Transverse colon (tissue), 4 donors: ENCODE measurements around the gene CCNC. TPM values are rescaled to one million over a fixed set of nuclear protein-coding genes. Genes with fewer than 3 reads are reported as not detected.

Source experiments
- DNase-seq: peaks from one replicate; pipeline ENCODE4 v3.0.0-alpha.2; 2019
- H3K27ac ChIP-seq, 4 donors: fragments of 200-600 bp; sonication (generic); 2 replicates each; pipeline ENCODE4 v1.5.1; 2016 to 2018; ENCODE audit warnings: inconsistent platforms in 4 of 4
- H3K27me3 ChIP-seq: fragments of 200-600 bp; sonication (generic); 2 replicates; pipeline ENCODE4 v1.5.1; 2017; ENCODE audit warnings: inconsistent platforms
- H3K36me3 ChIP-seq, 4 donors: fragments of 200-600 bp; sonication (generic); 2 replicates each; pipeline ENCODE4 v1.5.1; 2017 to 2019; ENCODE audit warnings: inconsistent platforms in 4 of 4
- H3K4me1 ChIP-seq, 4 donors: fragments of 200-600 bp; sonication (generic); 2 replicates each; pipeline ENCODE4 v1.5.1; 2017 to 2020; ENCODE audit warnings: inconsistent platforms in 4 of 4
- H3K4me3 ChIP-seq, 4 donors: fragments of 200-600 bp; sonication (generic); 1 replicate in 1 of 4; 2 replicates in 3 of 4; pipeline versions ENCODE4 v1.5.1 to v1.6.1; 2017 to 2019; ENCODE audit warnings: inconsistent platforms in 4 of 4
- H3K9me3 ChIP-seq, 2 donors: fragments of 200-600 bp; sonication (generic); 2 replicates each; pipeline ENCODE4 v1.5.1; 2017 to 2019; ENCODE audit warnings: inconsistent platforms in 2 of 2
- EP300 ChIP-seq: sonication (generic); formaldehyde crosslinking; IDR thresholded peaks from one replicate; pipeline ENCODE4 v1.6.1; 2017; ENCODE audit warnings: antibody characterized with exemption, low read depth
- POLR2A ChIP-seq: fragments of 450-650 bp; IDR thresholded peaks from one replicate; pipeline ENCODE4 v1.6.1; 2016; ENCODE audit warnings: antibody characterized with exemption, mild to moderate bottlenecking, moderate library complexity
- POLR2AphosphoS5 ChIP-seq, 3 donors: sonication (generic); formaldehyde crosslinking; IDR thresholded peaks; one replicate each; pipeline ENCODE4 v1.6.1; 2016; ENCODE audit warnings: antibody characterized with exemption in 3 of 3
- WGBS, 2 donors: methylation state at CpG; one replicate each; pipeline ENCODE4 v1.1.5; 2018; ENCODE audit warnings: low coverage in 1 of 2; 5-methylcytosine and 5-hydroxymethylcytosine counted together
- in situ Hi-C, 4 donors: fragments of 200-750 bp; cut with MboI; loops; one replicate each; pipeline versions ENCODE4 v1.15.0 to v1.15.1; 2017; ENCODE audit warnings: low sequenced_read_pairs in 3 of 4, low pct_ligation_motif_present in 1 of 4, low pct_unique_long_range_greater_than_20kb in 1 of 4
- intact Hi-C: fragments of 100-400 bp; cut with DNase I; formaldehyde crosslinking; loops from one replicate; pipeline ENCODE4 v1.15.1; 2023; ENCODE audit warnings: low total_unique reads
- total RNA-seq, 4 donors: library from RNA; depleted of rRNA; stranded (reverse); fragments of >200 nt; gene quantifications; one replicate each; pipeline ENCODE4 v1.1.0, GENCODE V29; 2016
- TF ChIP-seq, protein P1 (sequence below), 5 experiments: fragments of 200-600 bp in 3 of 5; fragments of 450-650 bp in 2 of 5; sonication (generic) in 3 of 5; IDR thresholded peaks; 1 replicate in 2 of 5; 2 replicates in 3 of 5; pipeline ENCODE4 v1.5.1; 2016 to 2017; ENCODE audit warnings: antibody characterized with exemption in 5 of 5, inconsistent platforms in 3 of 5, mild to moderate bottlenecking in 2 of 5, moderate library complexity in 1 of 5

The CCNC gene
- total RNA-seq, 4 donors from 2014 or later = 47.0 to 104 (median 63.6) TPM

DNA sequence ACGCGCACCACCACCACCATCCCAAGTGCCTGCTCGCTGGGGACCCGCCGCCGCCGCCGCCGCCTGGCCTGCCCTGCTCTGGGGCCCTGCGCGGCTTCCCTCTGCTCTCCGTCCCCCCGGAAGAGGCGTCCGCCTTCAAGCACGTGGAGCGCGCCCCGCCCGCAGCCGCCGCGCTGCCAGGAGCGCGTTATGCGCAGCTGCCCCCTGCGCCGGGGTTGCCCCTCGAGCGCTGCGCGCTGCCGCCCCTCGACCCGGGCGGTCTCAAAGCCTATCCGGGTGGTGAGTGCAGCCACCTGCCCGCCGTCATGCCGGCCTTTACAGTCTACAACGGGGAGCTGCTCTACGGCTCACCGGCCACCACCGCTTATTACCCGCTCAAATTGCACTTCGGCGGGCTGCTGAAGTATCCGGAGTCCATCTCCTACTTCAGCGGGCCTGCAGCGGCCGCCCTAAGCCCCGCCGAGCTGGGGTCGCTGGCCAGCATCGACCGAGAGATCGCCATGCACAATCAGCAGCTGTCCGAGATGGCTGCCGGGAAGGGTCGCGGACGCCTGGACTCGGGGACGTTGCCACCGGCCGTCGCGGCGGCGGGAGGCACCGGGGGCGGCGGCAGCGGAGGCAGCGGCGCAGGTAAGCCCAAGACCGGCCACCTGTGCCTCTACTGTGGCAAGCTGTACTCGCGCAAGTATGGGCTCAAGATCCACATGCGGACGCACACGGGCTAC lies 45.4 kb upstream of the CCNC start:
- H3K27me3 ChIP-seq = peaks cover 100% of the 10 kb centered on the region
- no peaks in the 10 kb centered on the region for H3K36me3 ChIP-seq
- no peak overlapping the region for H3K27ac ChIP-seq
- in situ Hi-C loops = no loop called here
- H3K4me1 ChIP-seq = peaks cover 10 to 25% (median 22%) of the 10 kb centered on the region in 4 donors
- intact Hi-C loops = no loop called here
- WGBS, 2 donors = 9% methylated on average over 30 of the region's 82 CpGs; no CpG with 5 or more reads in 1 of the 2 donors
- DNase-seq = no peak
- no peaks in the 10 kb centered on the region for H3K9me3 ChIP-seq
- H3K4me3 ChIP-seq = peak overlapping the region; percentile 8 to 48 (median 36)
- TF ChIP-seq POLR2AphosphoS5 (IDR thresholded peaks at IDR 0.05) (no peak), EP300 (no peak), POLR2A (no peak)
- TF ChIP-seq, protein P1, sequence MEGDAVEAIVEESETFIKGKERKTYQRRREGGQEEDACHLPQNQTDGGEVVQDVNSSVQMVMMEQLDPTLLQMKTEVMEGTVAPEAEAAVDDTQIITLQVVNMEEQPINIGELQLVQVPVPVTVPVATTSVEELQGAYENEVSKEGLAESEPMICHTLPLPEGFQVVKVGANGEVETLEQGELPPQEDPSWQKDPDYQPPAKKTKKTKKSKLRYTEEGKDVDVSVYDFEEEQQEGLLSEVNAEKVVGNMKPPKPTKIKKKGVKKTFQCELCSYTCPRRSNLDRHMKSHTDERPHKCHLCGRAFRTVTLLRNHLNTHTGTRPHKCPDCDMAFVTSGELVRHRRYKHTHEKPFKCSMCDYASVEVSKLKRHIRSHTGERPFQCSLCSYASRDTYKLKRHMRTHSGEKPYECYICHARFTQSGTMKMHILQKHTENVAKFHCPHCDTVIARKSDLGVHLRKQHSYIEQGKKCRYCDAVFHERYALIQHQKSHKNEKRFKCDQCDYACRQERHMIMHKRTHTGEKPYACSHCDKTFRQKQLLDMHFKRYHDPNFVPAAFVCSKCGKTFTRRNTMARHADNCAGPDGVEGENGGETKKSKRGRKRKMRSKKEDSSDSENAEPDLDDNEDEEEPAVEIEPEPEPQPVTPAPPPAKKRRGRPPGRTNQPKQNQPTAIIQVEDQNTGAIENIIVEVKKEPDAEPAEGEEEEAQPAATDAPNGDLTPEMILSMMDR (IDR thresholded peaks at IDR 0.05) = no peak

DNA sequence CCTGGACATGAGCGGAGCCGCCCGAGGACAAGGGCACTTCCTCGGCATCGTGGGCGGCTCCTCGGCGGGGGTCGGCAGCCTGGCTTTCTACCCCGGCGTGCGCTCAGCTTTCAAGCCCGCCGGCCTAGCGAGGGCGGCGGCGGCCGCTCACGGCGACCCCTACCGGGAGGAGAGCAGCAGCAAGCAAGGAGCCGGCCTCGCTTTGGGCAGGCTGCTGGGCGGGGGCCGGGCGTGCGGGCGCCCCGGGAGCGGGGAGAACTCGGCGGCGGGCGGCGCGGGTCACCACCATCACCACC lies 44.9 kb upstream of the CCNC start:
- WGBS, 2 donors = 1% methylated on average over 14 of the region's 37 CpGs; no CpG with 5 or more reads in 1 of the 2 donors
- peak; percentile 38 for DNase-seq
- peaks cover 100% of the 10 kb centered on the region for H3K27me3 ChIP-seq
- H3K27ac ChIP-seq = no peak overlapping the region
- TF ChIP-seq, protein P1 (IDR thresholded peaks at IDR 0.05) = peak in 2 of 5 experiments; percentile 33 to 38
- TF ChIP-seq POLR2A (no peak), EP300 (no peak)
- H3K9me3 ChIP-seq = no peaks in the 10 kb centered on the region
- peaks cover 10 to 25% (median 22%) of the 10 kb centered on the region in 4 donors for H3K4me1 ChIP-seq
- in situ Hi-C loops (no loop called here), intact Hi-C loops (no loop called here)
- H3K36me3 ChIP-seq = no peaks in the 10 kb centered on the region
- peak overlapping the region; percentile 8 to 48 (median 36) for H3K4me3 ChIP-seq

DNA sequence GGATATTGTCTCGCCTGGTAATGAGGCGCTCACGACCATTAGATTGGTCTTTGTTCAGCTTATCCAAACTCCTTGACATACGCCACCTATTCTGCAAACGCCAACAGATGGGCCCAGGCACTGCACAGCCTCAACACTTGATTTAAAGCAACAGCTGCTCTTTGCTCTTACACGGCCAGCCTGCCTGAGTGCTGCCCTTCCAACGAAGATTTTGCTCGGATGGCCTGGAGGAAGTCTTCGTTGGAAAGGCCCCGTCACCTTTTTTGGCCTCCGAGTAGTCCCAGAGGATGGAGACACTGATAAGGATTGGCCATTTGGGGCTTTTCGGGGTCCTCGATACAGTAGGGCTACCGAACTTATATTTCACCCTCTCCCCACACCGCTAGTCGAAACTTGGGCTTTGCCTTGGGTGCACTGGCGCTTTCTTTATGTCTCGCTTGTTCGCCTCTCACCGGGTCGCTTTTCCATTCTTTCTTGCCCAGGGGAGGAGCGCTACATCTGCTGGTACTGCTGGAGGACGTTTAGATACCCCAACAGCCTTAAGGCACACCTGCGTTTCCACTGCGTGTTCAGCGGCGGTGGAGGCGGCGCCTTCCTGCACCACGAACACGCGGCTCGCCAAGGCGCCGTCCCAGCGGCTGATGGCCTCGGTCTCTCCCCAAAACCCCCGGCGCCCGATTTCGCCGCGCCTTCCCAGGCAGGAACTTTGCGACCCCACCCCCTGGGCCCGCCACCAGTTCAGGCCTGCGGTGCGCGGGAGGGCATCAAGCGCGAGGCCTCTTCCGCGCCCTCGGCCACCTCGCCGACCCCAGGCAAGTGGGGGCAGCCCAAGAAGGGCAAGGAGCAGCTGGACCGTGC lies 44.3 kb upstream of the CCNC start:
- Histone ChIP-seq H3K9me3 (no peaks in the 10 kb centered on the region), H3K27ac (no peak overlapping the region), H3K36me3 (no peaks in the 10 kb centered on the region), H3K4me1 (peaks cover 10 to 25% (median 22%) of the 10 kb centered on the region in 4 donors), H3K27me3 (peaks cover 100% of the 10 kb centered on the region), H3K4me3 (peak overlapping the region; percentile 8 to 48 (median 36))
- DNase-seq = no peak
- in situ Hi-C loops = no loop called here
- TF ChIP-seq POLR2AphosphoS5 (IDR thresholded peaks at IDR 0.05) (no peak), EP300 (no peak), POLR2A (no peak)
- TF ChIP-seq, protein P1 (IDR thresholded peaks at IDR 0.05) = no peak
- WGBS, 2 donors = 26% methylated on average over 5 to 56 of the region's 56 CpGs
- intact Hi-C loops = no loop called here

DNA sequence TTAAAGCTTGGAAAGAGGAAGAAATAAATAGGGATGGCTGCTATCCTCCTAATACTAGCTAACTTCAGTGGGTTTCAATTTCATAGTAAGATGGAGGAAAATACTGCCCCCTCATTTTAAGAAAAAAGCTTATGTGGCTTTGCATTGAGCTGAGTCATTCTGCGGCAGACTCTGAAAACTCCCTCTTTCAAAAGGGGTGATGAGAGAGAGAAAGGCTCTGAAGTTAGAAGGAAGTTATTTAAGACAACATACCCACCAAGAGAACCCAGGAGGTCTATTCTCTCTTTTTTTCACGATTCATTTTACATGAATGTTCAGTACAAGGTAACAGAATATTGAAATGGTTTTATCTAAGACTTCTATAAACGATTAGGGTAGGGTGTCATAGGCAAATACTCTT lies 42.7 kb upstream of the CCNC start:
- Histone ChIP-seq H3K4me1 (peaks cover 10 to 29% (median 24%) of the 10 kb centered on the region in 4 donors), H3K36me3 (no peaks in the 10 kb centered on the region), H3K27ac (no peak overlapping the region), H3K9me3 (no peaks in the 10 kb centered on the region), H3K27me3 (peaks cover 100% of the 10 kb centered on the region), H3K4me3 (no peak overlapping the region)
- TF ChIP-seq POLR2A = no peak
- 5 to 6% methylated on average over 3 of the region's 3 CpGs for WGBS, 2 donors
- no peak for DNase-seq
- intact Hi-C loops = no loop called here
- in situ Hi-C loops = no loop called here
